Stomach (tissue), 4 donors: ENCODE results near the gene GNAT2.

Experiments used
- CTCF ChIP-seq, 7 experiments: fragments of 450-650 bp in 4 of 7; fragments of 200-600 bp in 3 of 7; sonication (generic) in 3 of 7; IDR thresholded peaks; one replicate each; pipeline ENCODE4 v1.5.1; 2016 to 2019; ENCODE audit warnings: antibody characterized with exemption in 7 of 7, control low read depth in 2 of 7, mild to moderate bottlenecking in 1 of 7
- POLR2AphosphoS5 ChIP-seq, 3 donors: sonication (generic); formaldehyde crosslinking; IDR thresholded peaks; one replicate each; pipeline ENCODE4 v1.6.1; 2016; ENCODE audit warnings: antibody characterized with exemption in 3 of 3

- TF ChIP-seq CTCF (IDR thresholded peaks at IDR 0.05) (no peak), POLR2AphosphoS5 (IDR thresholded peaks at IDR 0.05) (no peak)
These were observed 17.0 kb upstream of the GNAT2 start for GRCh38 chr1:109636201-109636952.
